Uterine smooth muscle cell (primary cell): ENCODE data around the gene WDFY2. TPM values are rescaled to one million over a fixed set of nuclear protein-coding genes. Genes with fewer than 3 reads are reported as not detected.

Experiments
- total RNA-seq: library from RNA; depleted of rRNA; stranded (reverse); fragments of >200 nt; gene quantifications from 2 replicates; pipeline ENCODE4 v1.2.3, GENCODE V29; 2014

The WDFY2 gene
- total RNA-seq, result 11.3 and 11.6 TPM in 2 replicates

GRCh38 chr13:51583875-51584730 is at the start of gene WDFY2:
WDFY2 (plus strand) TSS chr13:51584462; CDS start chr13:51584688, 226 bp downstream.

GRCh38 chr13:51803422-51804294 is 219.4 kb downstream of the WDFY2 start, which contains the start of gene DHRS12:
DHRS12 (minus strand) TSS chr13:51804163; CDS start chr13:51799659, 4,504 bp downstream.

Other genes with a start within 250 kb of the WDFY2 start
- gene SERPINE3, start 244.8 kb upstream of the WDFY2 start, total RNA-seq, result under 0.01 TPM in 2 replicates
- 60.2 and 60.6 TPM in 2 replicates for gene INTS6, start 131.4 kb upstream of the WDFY2 start, total RNA-seq
- gene DHRS12, start 219.7 kb downstream of the WDFY2 start, total RNA-seq, result 2.4 and 3.0 TPM in 2 replicates